ENCODE results near the gene HEPN1.

HEPN1 gene

DNA sequence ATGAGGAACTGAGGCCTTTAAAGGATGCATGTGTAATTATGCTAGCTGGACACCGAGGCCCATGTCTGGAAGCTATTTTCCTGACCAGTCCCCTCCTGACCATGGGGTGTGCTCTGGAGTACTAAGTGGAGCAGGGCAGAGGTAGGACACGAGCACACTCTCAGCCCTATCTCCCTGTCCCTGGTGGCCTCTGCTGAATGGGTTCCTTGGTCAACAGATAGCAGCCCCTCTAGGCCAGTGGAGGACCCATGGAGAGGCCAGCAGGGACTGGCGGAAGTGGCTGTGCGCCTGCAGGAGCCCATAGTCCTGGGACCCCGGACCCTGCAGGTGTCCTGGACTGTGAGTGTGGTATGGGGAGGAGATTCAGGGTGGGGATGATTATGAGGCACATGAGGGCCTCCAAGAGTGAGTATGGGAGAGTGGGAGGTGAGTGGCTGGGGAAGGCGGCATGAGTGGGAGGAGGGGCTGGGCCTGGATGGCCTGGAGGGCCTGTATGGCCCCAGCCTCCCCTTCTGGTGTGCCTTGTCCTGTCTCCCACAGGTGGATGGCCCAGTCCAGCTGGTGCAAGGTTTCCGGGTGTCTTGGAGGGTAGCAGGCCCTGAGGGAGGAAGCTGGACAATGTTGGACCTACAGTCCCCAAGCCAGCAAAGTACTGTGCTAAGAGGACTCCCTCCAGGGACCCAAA, 44.3 kb upstream of the HEPN1 start:
- TF ChIP-seq CTCF (IDR thresholded peaks at IDR 0.05; ENCODE audit: insufficient read depth, missing control alignments): no peak
- no peak for FAIRE-seq
- DNase-seq (ENCODE audit: insufficient read length, low spot score): no peak

- no peak for TF ChIP-seq CTCF (IDR thresholded peaks at IDR 0.05; ENCODE audit: insufficient read depth, missing control alignments)
- no peak for DNase-seq (ENCODE audit: insufficient read length, low spot score)
- no peak for FAIRE-seq
Observed at GRCh38 chr11:124875401-124875800, 43.6 kb upstream of the HEPN1 start.

GRCh38 chr11:124875943-124876817, 42.9 kb upstream of the HEPN1 start:
- TF ChIP-seq CTCF (IDR thresholded peaks at IDR 0.05; ENCODE audit: insufficient read depth, missing control alignments): peak; percentile 71
- DNase-seq (ENCODE audit: insufficient read length, low spot score): peak; percentile 89
- no peak for FAIRE-seq

DNA sequence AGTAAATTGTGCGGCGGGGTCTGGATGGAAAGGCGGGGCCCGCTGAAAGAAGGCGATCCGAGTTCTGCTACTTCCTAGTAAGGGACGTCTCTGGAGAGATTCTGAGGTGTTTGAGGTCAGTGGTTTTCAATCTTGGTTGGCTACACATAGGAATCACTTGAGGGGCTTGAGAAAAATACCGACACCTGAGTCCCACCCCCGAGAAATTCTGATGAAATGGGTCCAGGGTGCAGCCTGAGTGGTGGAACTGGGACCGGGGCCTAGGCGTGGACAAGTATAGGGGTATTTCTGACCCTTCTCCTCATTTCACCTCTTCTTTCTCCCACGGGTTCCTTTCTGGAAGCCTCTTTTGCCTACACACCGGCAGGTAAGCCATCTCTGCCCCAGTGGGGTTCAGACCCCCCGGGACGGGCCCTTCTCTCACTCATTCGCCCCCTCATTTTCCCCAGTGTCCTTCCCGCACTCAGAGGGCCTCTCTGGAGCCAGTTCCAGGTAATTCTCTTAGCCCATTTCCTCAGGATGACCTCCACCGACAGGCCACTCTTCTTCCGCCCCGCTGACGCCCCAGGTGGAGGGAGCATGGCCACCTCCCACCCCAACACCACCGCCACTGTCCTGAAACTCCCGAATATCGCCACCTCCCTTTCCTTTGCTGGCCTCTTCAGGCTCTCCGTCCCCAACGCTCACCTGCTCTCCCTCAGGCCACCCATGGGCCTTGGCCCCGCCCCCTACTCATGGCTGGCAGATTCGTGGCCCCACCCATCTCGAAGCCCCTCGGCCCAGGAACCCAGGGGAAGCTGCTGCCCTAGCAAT, 42.0 kb upstream of the HEPN1 start:
- TF ChIP-seq CTCF (IDR thresholded peaks at IDR 0.05; ENCODE audit: insufficient read depth, missing control alignments): no peak
- no peak for FAIRE-seq
- no peak for DNase-seq (ENCODE audit: insufficient read length, low spot score)

- no peak for TF ChIP-seq CTCF (IDR thresholded peaks at IDR 0.05; ENCODE audit: insufficient read depth, missing control alignments)
- DNase-seq (ENCODE audit: insufficient read length, low spot score): no peak
- no peak for FAIRE-seq
Observed at GRCh38 chr11:124877631-124877909, 41.5 kb upstream of the HEPN1 start.

GRCh38 chr11:124877910-124878758, 40.9 kb upstream of the HEPN1 start:
- DNase-seq (ENCODE audit: insufficient read length, low spot score) (no peak), FAIRE-seq (no peak)
- TF ChIP-seq CTCF (IDR thresholded peaks at IDR 0.05; ENCODE audit: insufficient read depth, missing control alignments): no peak

Measured in D721Med (cell line).